ENCODE measurements around the gene MISFA.

DNA sequence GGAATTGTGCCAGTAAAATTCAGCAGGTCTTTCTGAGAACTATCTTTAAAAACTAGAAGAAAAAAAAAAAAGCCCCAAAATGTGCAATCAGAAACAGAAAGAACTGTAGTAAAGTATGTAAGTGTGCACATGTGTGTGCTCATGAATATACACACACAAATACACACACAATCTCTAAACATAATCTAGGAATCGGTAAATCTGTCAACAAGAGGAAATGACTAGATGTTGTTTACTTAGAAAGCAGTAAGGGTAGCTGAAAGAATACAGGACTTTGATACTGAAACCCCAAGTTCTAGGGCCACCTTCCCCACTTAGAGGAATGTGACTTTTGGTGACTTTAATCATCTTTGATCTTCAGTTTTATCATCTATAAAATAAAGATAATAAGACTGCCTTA, 24.2 kb upstream of the MISFA start:
- TF ChIP-seq, protein P1, sequence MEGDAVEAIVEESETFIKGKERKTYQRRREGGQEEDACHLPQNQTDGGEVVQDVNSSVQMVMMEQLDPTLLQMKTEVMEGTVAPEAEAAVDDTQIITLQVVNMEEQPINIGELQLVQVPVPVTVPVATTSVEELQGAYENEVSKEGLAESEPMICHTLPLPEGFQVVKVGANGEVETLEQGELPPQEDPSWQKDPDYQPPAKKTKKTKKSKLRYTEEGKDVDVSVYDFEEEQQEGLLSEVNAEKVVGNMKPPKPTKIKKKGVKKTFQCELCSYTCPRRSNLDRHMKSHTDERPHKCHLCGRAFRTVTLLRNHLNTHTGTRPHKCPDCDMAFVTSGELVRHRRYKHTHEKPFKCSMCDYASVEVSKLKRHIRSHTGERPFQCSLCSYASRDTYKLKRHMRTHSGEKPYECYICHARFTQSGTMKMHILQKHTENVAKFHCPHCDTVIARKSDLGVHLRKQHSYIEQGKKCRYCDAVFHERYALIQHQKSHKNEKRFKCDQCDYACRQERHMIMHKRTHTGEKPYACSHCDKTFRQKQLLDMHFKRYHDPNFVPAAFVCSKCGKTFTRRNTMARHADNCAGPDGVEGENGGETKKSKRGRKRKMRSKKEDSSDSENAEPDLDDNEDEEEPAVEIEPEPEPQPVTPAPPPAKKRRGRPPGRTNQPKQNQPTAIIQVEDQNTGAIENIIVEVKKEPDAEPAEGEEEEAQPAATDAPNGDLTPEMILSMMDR (IDR thresholded peaks at IDR 0.05; ENCODE audit: insufficient read depth, low read length) = no peak
- TF ChIP-seq, protein P2, sequence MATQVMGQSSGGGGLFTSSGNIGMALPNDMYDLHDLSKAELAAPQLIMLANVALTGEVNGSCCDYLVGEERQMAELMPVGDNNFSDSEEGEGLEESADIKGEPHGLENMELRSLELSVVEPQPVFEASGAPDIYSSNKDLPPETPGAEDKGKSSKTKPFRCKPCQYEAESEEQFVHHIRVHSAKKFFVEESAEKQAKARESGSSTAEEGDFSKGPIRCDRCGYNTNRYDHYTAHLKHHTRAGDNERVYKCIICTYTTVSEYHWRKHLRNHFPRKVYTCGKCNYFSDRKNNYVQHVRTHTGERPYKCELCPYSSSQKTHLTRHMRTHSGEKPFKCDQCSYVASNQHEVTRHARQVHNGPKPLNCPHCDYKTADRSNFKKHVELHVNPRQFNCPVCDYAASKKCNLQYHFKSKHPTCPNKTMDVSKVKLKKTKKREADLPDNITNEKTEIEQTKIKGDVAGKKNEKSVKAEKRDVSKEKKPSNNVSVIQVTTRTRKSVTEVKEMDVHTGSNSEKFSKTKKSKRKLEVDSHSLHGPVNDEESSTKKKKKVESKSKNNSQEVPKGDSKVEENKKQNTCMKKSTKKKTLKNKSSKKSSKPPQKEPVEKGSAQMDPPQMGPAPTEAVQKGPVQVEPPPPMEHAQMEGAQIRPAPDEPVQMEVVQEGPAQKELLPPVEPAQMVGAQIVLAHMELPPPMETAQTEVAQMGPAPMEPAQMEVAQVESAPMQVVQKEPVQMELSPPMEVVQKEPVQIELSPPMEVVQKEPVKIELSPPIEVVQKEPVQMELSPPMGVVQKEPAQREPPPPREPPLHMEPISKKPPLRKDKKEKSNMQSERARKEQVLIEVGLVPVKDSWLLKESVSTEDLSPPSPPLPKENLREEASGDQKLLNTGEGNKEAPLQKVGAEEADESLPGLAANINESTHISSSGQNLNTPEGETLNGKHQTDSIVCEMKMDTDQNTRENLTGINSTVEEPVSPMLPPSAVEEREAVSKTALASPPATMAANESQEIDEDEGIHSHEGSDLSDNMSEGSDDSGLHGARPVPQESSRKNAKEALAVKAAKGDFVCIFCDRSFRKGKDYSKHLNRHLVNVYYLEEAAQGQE (IDR thresholded peaks at IDR 0.05; ENCODE audit: insufficient replicate concordance, low read depth) = no peak
- TF ChIP-seq POLR2AphosphoS5 (IDR thresholded peaks at IDR 0.05; ENCODE audit: low read depth) = no peak
- no peak for TF ChIP-seq SPI1 (IDR thresholded peaks at IDR 0.05; ENCODE audit: borderline replicate concordance, low read depth)
